Measurements from ENCODE around the gene BCOR. TPM values are rescaled to one million over a fixed set of nuclear protein-coding genes. Genes with fewer than 3 reads are reported as not detected.

Gene BCOR
- total and polyA plus RNA-seq, 9 of the 15 experiments (the other 6 are each of a cell fraction or from before 2014, with no cell fraction given): 27.5 to 113 (median 37.6) TPM

DNA sequence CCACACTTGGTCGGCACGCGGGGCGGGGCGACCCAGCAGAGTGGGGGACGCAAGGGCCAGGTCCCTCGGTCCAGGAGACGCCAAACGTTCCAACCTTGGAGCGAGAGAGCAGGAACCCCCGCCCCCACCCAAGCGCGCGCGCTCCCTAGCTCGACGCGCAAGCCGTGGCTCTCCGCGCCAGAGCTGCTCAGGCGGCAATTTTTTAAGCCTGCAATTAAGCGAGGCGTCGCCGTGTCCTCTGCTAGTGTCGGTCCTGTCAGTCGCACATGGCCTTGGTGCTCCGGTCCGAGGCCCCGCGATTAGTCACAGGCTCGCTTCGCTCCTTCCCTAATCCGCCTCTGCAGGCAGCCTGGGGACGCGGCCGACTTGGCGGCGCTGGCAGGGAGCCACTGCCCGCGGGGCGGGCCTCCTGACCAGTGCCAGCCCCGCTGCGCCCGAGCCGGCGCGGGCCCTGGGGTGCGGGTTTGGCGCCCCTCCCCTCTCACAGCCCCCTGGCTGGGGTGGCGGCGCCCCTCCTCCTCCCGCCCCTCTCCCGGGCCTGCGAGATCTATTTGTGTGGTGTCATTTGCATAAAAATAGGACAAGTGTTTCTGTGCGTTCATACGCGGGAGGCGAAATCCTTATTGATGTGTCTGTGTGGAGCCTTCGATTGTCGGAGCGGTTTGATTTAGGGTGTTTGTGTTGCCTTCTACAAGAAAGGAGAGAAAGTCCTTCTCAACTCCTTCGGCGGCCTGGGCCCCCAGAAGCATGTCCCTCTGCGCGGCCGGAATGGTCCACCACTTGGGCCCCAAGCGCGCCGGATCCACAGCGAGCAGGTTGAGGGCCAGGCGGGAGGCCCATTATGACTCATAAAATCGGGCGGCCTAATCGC, 9.8 kb upstream of the BCOR start (continued):
- TF ChIP-seq ZNF12 (CRISPR knock-in tag; IDR thresholded peaks at IDR 0.05): no peak
- no peak for TF ChIP-seq ZKSCAN8 (CRISPR knock-in tag; IDR thresholded peaks at IDR 0.05)
- no peak for TF ChIP-seq NR2C2 (CRISPR knock-in tag; IDR thresholded peaks at IDR 0.05)
- TF ChIP-seq NR2C2 (tag; IDR thresholded peaks at IDR 0.05): no peak
- no peak for TF ChIP-seq HDAC6 (IDR thresholded peaks at IDR 0.05; ENCODE audit: low read depth, low read length)
- TF ChIP-seq TBL1XR1 (IDR thresholded peaks at IDR 0.05; ENCODE audit: low read length in 2 of 2): no peak
- TF ChIP-seq ZNF408 (CRISPR knock-in tag; IDR thresholded peaks at IDR 0.05; ENCODE audit: low read depth): no peak
- TF ChIP-seq ZNF717 (CRISPR knock-in tag; IDR thresholded peaks at IDR 0.05): no peak
- TF ChIP-seq RBM22 (IDR thresholded peaks at IDR 0.05; ENCODE audit: low read depth, low read length, poor library complexity, severe bottlenecking): no peak
- TF ChIP-seq, protein P1, sequence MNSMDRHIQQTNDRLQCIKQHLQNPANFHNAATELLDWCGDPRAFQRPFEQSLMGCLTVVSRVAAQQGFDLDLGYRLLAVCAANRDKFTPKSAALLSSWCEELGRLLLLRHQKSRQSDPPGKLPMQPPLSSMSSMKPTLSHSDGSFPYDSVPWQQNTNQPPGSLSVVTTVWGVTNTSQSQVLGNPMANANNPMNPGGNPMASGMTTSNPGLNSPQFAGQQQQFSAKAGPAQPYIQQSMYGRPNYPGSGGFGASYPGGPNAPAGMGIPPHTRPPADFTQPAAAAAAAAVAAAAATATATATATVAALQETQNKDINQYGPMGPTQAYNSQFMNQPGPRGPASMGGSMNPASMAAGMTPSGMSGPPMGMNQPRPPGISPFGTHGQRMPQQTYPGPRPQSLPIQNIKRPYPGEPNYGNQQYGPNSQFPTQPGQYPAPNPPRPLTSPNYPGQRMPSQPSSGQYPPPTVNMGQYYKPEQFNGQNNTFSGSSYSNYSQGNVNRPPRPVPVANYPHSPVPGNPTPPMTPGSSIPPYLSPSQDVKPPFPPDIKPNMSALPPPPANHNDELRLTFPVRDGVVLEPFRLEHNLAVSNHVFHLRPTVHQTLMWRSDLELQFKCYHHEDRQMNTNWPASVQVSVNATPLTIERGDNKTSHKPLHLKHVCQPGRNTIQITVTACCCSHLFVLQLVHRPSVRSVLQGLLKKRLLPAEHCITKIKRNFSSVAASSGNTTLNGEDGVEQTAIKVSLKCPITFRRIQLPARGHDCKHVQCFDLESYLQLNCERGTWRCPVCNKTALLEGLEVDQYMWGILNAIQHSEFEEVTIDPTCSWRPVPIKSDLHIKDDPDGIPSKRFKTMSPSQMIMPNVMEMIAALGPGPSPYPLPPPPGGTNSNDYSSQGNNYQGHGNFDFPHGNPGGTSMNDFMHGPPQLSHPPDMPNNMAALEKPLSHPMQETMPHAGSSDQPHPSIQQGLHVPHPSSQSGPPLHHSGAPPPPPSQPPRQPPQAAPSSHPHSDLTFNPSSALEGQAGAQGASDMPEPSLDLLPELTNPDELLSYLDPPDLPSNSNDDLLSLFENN (IDR thresholded peaks at IDR 0.05; ENCODE audit: low read depth in 2 of 2, low read length in 2 of 2): no peak
- TF ChIP-seq ZNF274 (IDR thresholded peaks at IDR 0.05; ENCODE audit: borderline replicate concordance, low read depth, low read length): no peak
- no peak for TF ChIP-seq POLR2A (conservative IDR thresholded peaks at IDR 0.05)
- TF ChIP-seq HES1 (IDR thresholded peaks at IDR 0.05; ENCODE audit: low read depth): no peak
- TF ChIP-seq ETV5 (CRISPR knock-in tag; IDR thresholded peaks at IDR 0.05; ENCODE audit: low read depth): 0 out of 2 replicates have a peak, but pooled peaks have one; percentile 51
- TF ChIP-seq MCM3 (IDR thresholded peaks at IDR 0.05): no peak
- no peak for TF ChIP-seq RBM17 (IDR thresholded peaks at IDR 0.05; ENCODE audit: borderline replicate concordance, low read depth, low read length)
- TF ChIP-seq, protein P2, sequence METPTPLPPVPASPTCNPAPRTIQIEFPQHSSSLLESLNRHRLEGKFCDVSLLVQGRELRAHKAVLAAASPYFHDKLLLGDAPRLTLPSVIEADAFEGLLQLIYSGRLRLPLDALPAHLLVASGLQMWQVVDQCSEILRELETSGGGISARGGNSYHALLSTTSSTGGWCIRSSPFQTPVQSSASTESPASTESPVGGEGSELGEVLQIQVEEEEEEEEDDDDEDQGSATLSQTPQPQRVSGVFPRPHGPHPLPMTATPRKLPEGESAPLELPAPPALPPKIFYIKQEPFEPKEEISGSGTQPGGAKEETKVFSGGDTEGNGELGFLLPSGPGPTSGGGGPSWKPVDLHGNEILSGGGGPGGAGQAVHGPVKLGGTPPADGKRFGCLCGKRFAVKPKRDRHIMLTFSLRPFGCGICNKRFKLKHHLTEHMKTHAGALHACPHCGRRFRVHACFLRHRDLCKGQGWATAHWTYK (CRISPR knock-in tag; IDR thresholded peaks at IDR 0.05): 0 out of 2 replicates have a peak, but pooled peaks have one; percentile 51
- no peak for TF ChIP-seq FOXM1 (IDR thresholded peaks at IDR 0.05; ENCODE audit: low read depth)
- peak; percentile 79 for TF ChIP-seq FOXM1 (CRISPR knock-in tag; IDR thresholded peaks at IDR 0.05; ENCODE audit: low read depth)
- peak; percentile 74; the same call in 1 of the 2 replicates for TF ChIP-seq HNRNPL (IDR thresholded peaks at IDR 0.05; ENCODE audit: low read depth, low read length)
- TF ChIP-seq, protein P3, sequence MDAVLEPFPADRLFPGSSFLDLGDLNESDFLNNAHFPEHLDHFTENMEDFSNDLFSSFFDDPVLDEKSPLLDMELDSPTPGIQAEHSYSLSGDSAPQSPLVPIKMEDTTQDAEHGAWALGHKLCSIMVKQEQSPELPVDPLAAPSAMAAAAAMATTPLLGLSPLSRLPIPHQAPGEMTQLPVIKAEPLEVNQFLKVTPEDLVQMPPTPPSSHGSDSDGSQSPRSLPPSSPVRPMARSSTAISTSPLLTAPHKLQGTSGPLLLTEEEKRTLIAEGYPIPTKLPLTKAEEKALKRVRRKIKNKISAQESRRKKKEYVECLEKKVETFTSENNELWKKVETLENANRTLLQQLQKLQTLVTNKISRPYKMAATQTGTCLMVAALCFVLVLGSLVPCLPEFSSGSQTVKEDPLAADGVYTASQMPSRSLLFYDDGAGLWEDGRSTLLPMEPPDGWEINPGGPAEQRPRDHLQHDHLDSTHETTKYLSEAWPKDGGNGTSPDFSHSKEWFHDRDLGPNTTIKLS (IDR thresholded peaks at IDR 0.05; ENCODE audit: borderline replicate concordance, low read depth): peak; percentile 68; the same call in 1 of the 2 replicates
